Fibroblast of peridontal ligament (primary cell): Measurements from ENCODE around the gene HORMAD1.
"Not testable (repeated sequence)": the region's sequence is repeated elsewhere in the genome, so short reads cannot be mapped to it uniquely, and the experiment has no call there.

Experiments
- DNase-seq: peaks from one replicate; pipeline ENCODE4 v3.0.0-alpha.2; 2010; ENCODE audit errors: extremely low read depth

Gene HORMAD1

GRCh38 chr1:150720703-150721102 lies at the start of gene HORMAD1:
HORMAD1 (minus strand) TSS chr1:150720895; CDS start chr1:150719505, 1,390 bp downstream.
- DNase-seq = no peak

GRCh38 chr1:150767704-150768103 lies 47.0 kb upstream of the HORMAD1 start:
- not testable (repeated sequence) for DNase-seq

GRCh38 chr1:150765977-150766301 lies 45.2 kb upstream of the HORMAD1 start:
- not testable (repeated sequence) for DNase-seq

DNA sequence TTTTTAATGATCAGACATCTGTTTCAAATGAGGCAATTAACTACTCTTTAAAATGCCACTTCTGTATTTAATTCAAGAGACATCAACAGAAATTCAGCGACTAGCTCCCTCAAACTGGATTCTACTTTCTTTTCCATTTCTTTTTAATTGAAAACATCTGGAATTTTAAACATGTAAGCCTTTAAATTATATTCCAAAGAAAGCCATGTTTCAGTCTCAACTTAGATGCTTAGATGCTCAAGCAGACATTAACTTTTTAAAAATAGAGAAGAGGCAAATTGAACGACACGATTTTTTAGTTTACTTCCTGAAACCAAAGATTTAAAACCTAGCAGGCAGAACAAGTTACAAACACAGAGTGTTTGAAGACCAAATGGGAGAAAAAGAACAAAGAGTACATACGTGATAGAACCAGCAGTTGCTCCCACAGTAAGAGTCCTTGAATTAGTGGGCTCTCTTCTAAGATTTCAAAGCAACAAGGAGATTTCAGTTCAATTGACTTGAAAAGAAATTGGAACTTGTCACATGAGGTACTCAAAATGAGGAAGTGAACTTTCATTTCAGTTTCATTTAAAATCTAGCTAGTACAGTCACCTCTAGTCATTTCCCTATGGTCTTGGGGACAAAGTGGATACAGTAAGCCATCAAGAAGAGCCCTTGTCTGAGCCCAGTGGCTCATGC lies 44.7 kb upstream of the HORMAD1 start, which contains the start of gene CTSS:
Gene CTSS (minus strand): TSS at position 483 of the 681 bp plus-strand sequence. CDS start 1,015 bp downstream, outside the sequence.
- DNase-seq = peak; percentile 77

- peak; percentile 95 for DNase-seq
Measured at GRCh38 chr1:150764617-150765101, 44.0 kb upstream of the HORMAD1 start.

GRCh38 chr1:150763018-150763417 lies 42.3 kb upstream of the HORMAD1 start:
- DNase-seq = no peak

GRCh38 chr1:150762552-150762951 lies 41.9 kb upstream of the HORMAD1 start:
- DNase-seq = no peak

GRCh38 chr1:150761801-150762200 lies 41.1 kb upstream of the HORMAD1 start:
- no peak for DNase-seq

GRCh38 chr1:150760013-150760412 lies 39.3 kb upstream of the HORMAD1 start:
- no peak for DNase-seq

- DNase-seq = no peak
Measured at GRCh38 chr1:150753416-150753815, 32.7 kb upstream of the HORMAD1 start.

DNA sequence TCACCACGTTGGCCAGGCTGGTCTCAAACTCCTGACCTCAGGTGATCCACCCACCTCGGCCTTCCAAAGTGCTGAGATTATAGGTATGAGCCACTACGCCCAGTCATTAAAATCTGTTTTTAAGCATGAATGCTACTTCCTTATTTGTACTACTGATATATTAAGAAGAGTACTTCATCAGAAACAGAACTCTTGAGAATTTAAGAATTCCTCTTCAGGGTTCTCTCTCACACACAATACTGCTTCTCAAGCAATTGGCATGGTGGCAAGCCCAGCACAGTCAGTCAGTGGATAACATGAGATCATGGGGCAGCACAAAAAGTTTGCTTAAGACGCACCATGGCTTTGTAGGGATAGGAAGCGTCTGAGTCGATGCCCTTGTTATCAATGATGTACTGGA lies 30.7 kb upstream of the HORMAD1 start:
- no peak for DNase-seq

DNA sequence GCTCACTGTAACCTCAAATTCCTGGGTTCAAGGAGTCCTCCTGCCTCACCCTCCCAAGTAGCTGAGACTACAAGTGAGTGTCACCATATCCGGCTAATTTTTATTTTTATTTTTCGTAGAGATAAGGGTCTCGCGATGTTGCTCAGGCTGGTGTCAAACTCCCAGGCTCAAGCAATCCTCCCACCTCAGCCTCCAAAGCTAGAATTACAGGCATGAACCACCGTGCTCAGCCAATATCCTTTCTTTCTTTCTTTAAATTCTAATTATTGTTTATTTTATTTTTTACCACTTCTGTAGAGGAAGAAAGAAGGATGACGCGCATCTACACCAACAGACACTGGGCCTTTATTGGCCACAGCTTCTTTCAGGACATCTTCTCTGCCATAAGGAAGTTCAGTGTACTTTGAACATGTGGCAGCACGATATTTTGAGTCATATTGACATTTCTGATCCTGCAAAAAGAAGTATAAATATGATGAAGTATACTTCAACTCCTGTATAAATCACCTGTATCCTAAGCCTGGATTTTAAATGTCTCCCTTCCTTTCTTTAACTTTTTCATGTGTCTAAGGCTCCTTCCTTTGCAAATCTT lies 29.1 kb upstream of the HORMAD1 start:
- no peak for DNase-seq

DNA sequence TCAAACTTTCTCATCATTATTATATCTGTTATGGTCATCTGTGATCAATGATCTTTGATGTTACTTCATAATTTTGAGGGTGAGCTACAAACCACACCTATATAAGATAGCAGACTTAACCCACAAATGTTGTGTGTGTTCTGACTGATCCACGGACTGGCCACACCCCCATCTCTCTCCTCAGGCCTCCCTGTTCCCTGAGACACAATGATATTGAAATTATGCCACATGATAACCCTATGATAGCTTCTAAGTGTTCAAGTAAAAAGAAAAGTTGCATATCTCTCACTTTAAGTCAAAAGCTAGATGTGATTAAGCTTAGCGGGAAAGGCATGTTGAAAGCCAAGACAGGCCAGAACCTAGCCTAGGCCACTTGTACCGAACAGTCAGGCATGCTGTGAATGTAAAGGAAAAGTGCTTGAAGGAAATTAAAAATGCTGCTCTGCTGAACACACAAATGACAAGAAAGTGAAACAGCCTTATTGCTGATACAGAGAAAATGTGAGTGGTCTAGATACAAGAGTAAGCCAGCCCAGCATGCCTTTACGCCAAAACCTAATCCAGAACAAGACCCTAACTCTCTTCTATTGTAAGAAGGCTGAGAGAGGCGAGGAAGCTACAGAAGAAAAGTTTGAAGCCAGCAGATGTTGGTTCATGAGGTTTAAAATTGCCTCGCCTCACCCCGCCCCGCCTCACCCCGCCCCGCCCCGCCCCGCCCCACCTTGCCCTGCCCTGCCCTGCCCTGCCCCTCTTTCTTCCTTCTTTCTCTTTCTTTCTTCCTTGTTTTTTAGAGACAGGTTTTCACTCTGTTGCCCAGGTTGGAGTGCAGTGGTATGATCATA lies 28.4 kb upstream of the HORMAD1 start:
- DNase-seq = no peak

- DNase-seq = no peak
Measured at GRCh38 chr1:150730130-150730721, 9.5 kb upstream of the HORMAD1 start.

- no peak for DNase-seq
Measured at GRCh38 chr1:150724336-150724735, 3.6 kb upstream of the HORMAD1 start.

DNA sequence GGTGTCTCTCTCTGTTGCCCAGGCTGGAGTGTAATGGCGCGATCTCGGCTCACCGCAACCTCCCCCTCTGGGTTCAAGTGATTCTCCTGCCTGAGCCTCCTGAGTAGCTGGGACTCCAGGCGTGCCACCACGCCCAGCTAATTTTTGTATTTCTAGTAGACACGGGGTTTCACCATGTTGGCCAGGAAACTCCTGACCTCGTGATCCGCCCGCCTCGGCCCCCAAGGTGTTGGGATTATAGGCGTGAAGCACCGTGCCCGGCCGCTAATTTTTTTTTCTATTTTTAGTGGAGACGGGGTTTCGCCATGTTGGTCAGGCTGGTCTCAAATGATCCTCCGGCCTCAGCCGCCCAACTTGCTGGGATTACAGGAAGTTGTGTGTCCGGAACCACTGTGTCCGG lies 597 bp downstream of the HORMAD1 start:
- no peak for DNase-seq

- DNase-seq = no peak
Measured at GRCh38 chr1:150718225-150718891, 2.3 kb downstream of the HORMAD1 start.

GRCh38 chr1:150709031-150709430 lies 11.7 kb downstream of the HORMAD1 start:
- not testable (repeated sequence) for DNase-seq

GRCh38 chr1:150708595-150708994 lies 12.1 kb downstream of the HORMAD1 start:
- no peak for DNase-seq

- no peak for DNase-seq
Measured at GRCh38 chr1:150706091-150706490, 14.6 kb downstream of the HORMAD1 start.

DNA sequence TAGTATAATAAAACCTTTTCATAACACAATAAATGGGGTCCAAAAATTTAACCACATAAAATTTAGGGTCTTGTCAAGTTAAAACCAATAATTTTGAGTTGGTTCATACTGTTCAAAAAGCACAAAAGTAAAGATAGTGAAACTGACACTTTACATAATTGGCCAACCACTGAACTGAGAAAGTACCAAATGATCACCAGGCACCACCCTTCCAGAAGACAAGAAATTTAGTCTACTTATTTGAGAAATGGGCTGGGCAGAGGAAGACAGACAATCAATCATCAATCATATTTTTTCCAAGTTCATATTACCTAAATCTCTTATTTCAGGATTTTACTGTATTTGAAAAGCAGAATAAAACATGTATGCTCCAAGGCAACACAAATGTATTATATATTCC lies 17.3 kb downstream of the HORMAD1 start:
- DNase-seq = no peak
